HUDEP-2 (cell line): ENCODE results near the gene KRTAP9-1.
"Not testable (repeated sequence)": the region's sequence is repeated elsewhere in the genome, so short reads cannot be mapped to it uniquely, and the experiment has no call there.

Source experiments
- DNase-seq, 76 experiments: peaks; one replicate each; lab custom pipeline; 2025; ENCODE audit not compliant: unreplicated experiment in 76 of 76; lab: John Stamatoyannopoulos, UW

KRTAP9-1 gene

GRCh38 chr17:41189837-41190318, at the start of gene KRTAP9-1:
Gene KRTAP9-1, plus strand, starts transcription at chr17:41189887. Its CDS starts 0 bp downstream, at chr17:41189887.
- DNase-seq = not testable (repeated sequence)

GRCh38 chr17:41140360-41141131, 49.1 kb upstream of the KRTAP9-1 start, which contains the start of gene KRTAP4-6:
Gene KRTAP4-6, minus strand, starts transcription at chr17:41140544. Its CDS starts 57 bp downstream, at chr17:41140487.
- DNase-seq = no peak

GRCh38 chr17:41141361-41141760, 48.3 kb upstream of the KRTAP9-1 start:
- DNase-seq = no peak

GRCh38 chr17:41144846-41145245, 44.8 kb upstream of the KRTAP9-1 start:
- DNase-seq = no peak

GRCh38 chr17:41145261-41145660, 44.4 kb upstream of the KRTAP9-1 start:
- no peak for DNase-seq

GRCh38 chr17:41147531-41148204, 42.0 kb upstream of the KRTAP9-1 start:
- DNase-seq = no peak

- not testable (repeated sequence) for DNase-seq
Observed at GRCh38 chr17:41148971-41149651, 40.6 kb upstream of the KRTAP9-1 start.

- DNase-seq = no peak
Observed at GRCh38 chr17:41149652-41149985, 40.1 kb upstream of the KRTAP9-1 start, which contains the start of gene KRTAP4-5. Gene KRTAP4-5, minus strand, starts transcription at chr17:41149825. Its CDS starts 58 bp downstream, at chr17:41149767.

GRCh38 chr17:41150026-41150425, 39.7 kb upstream of the KRTAP9-1 start:
- DNase-seq = no peak

GRCh38 chr17:41151525-41151924, 38.2 kb upstream of the KRTAP9-1 start:
- no peak for DNase-seq

- DNase-seq = no peak
Observed at GRCh38 chr17:41153856-41154255, 35.8 kb upstream of the KRTAP9-1 start.

GRCh38 chr17:41160190-41160589, 29.5 kb upstream of the KRTAP9-1 start:
- DNase-seq = not testable (repeated sequence)

GRCh38 chr17:41160648-41161047, 29.0 kb upstream of the KRTAP9-1 start, which contains the start of gene KRTAP4-4:
Gene KRTAP4-4, minus strand, starts transcription at chr17:41160748. Its CDS starts 57 bp downstream, at chr17:41160691.
- no peak for DNase-seq

- DNase-seq = no peak
Observed at GRCh38 chr17:41163828-41164227, 25.9 kb upstream of the KRTAP9-1 start.

GRCh38 chr17:41167561-41167960, 22.1 kb upstream of the KRTAP9-1 start:
- no peak for DNase-seq

- DNase-seq = no peak
Observed at GRCh38 chr17:41168121-41168520, 21.6 kb upstream of the KRTAP9-1 start, which contains the start of gene KRTAP4-3. Gene KRTAP4-3, minus strand, starts transcription at chr17:41168221. Its CDS starts 49 bp downstream, at chr17:41168172.

GRCh38 chr17:41171886-41172285, 17.8 kb upstream of the KRTAP9-1 start:
- DNase-seq = no peak

- DNase-seq = no peak
Observed at GRCh38 chr17:41176744-41177387, 12.8 kb upstream of the KRTAP9-1 start.

- no peak for DNase-seq
Observed at GRCh38 chr17:41177727-41178271, 11.9 kb upstream of the KRTAP9-1 start, which contains the start of gene KRTAP4-2. Gene KRTAP4-2, minus strand, starts transcription at chr17:41178221. Its CDS starts 57 bp downstream, at chr17:41178164.

- DNase-seq = no peak
Observed at GRCh38 chr17:41178341-41178740, 11.3 kb upstream of the KRTAP9-1 start.
